Measurements from ENCODE around the gene LAMA5. TPM values are rescaled to one million over a fixed set of nuclear protein-coding genes. Genes with fewer than 3 reads are reported as not detected.

LAMA5 gene
- polyA plus RNA-seq, 2 of the 4 experiments (the other 2 are of a cell fraction): 20.4 to 196 TPM

GRCh38 chr20:62346398-62347150 is 20.5 kb downstream of the LAMA5 start:
- no peak overlapping the region for H3K4me2 ChIP-seq
- H3K9me3 ChIP-seq: peaks cover 23% of the 10 kb centered on the region
- peaks cover 20% of the 10 kb centered on the region for H3K4me1 ChIP-seq
- peak overlapping the region in 1 of 2 experiments; percentile 62; a peak in 3 of 6 replicates for H3K27ac ChIP-seq
- TF ChIP-seq ZSCAN20 (CRISPR knock-in tag; IDR thresholded peaks at IDR 0.05): no peak
- TF ChIP-seq BCL3 (IDR thresholded peaks at IDR 0.05): no peak
- TF ChIP-seq HDAC2 (IDR thresholded peaks at IDR 0.05): no peak
- no peak for TF ChIP-seq E2F6 (IDR thresholded peaks at IDR 0.05; ENCODE audit: borderline replicate concordance, low read depth)
- DNase-seq (ENCODE audit: low read depth in 1 of 2, low spot score in 1 of 2) (no peak), FAIRE-seq (no peak), ATAC-seq (no peak)
- WGBS (ENCODE audit: missing lambda C conversion rate): 95% methylated on average over 31 of the region's 34 CpGs
- ChIA-PET POLR2A (no interaction called here), CTCF (interaction anchor here (0.8 to 2.7 kb wide), 4 partner anchors 18 to 44 kb away, joined by 3 to 9 read pairs (median 3); no protein-coding TSS in a partner anchor)
- no peak overlapping the region; the same call in 2 of the 3 replicates for H3K4me3 ChIP-seq

- Histone ChIP-seq H3K4me1 (peaks cover 12% of the 10 kb centered on the region), H3K4me2 (no peak overlapping the region), H3K9me3 (peaks cover 23% of the 10 kb centered on the region), H3K27ac (peak overlapping the region in 1 of 2 experiments; percentile 62; a peak in 3 of 6 replicates), H3K4me3 (no peak overlapping the region)
- POLR2A ChIA-PET: no interaction called here
- FAIRE-seq (no peak), DNase-seq (ENCODE audit: low read depth in 1 of 2, low spot score in 1 of 2) (no peak), ATAC-seq (no peak)
- CTCF ChIA-PET: interaction anchor here (0.8 to 2.7 kb wide), 4 partner anchors 19 to 44 kb away, joined by 3 to 9 read pairs (median 3); no protein-coding TSS in a partner anchor
- TF ChIP-seq POLR2AphosphoS2 (conservative IDR thresholded peaks at IDR 0.05; ENCODE audit: low read length) (peak; percentile 78; the same call in 1 of the 2 replicates), FOSB (CRISPR knock-in tag; IDR thresholded peaks at IDR 0.05) (no peak)
- WGBS (ENCODE audit: missing lambda C conversion rate): 82% methylated on average over 11 of the region's 25 CpGs
Measured at GRCh38 chr20:62345681-62346370, 21.3 kb downstream of the LAMA5 start.

- no peak overlapping the region for H3K4me3 ChIP-seq
- H3K4me1 ChIP-seq: peaks cover 2% of the 10 kb centered on the region
- CTCF ChIA-PET: interaction anchor here (0.9 to 2.8 kb wide), 4 partner anchors 16 to 40 kb away, joined by 3 to 12 read pairs (median 4); no protein-coding TSS in a partner anchor
- no peak overlapping the region for H3K27ac ChIP-seq
- peaks cover 23% of the 10 kb centered on the region for H3K9me3 ChIP-seq
- no peak for ATAC-seq
- POLR2A ChIA-PET: no interaction called here
- no peak overlapping the region for H3K4me2 ChIP-seq
- WGBS (ENCODE audit: missing lambda C conversion rate): 87% methylated on average over 10 of the region's 10 CpGs
- no peak for DNase-seq (ENCODE audit: low read depth in 1 of 2, low spot score in 1 of 2)
- no peak for TF ChIP-seq FOXS1 (CRISPR knock-in tag; IDR thresholded peaks at IDR 0.05)
- no peak for TF ChIP-seq TFCP2L1 (CRISPR knock-in tag; IDR thresholded peaks at IDR 0.05)
- TF ChIP-seq POLR2AphosphoS2 (conservative IDR thresholded peaks at IDR 0.05; ENCODE audit: low read length): no peak
- TF ChIP-seq RCOR1 (IDR thresholded peaks at IDR 0.05; ENCODE audit: low read depth, low read length): no peak
- no peak for TF ChIP-seq E2F6 (IDR thresholded peaks at IDR 0.05; ENCODE audit: borderline replicate concordance, low read depth)
- no peak for TF ChIP-seq ATOH8 (CRISPR knock-in tag; IDR thresholded peaks at IDR 0.05; ENCODE audit: low read depth)
- no peak for TF ChIP-seq HEYL (CRISPR knock-in tag; IDR thresholded peaks at IDR 0.05)
- TF ChIP-seq RFX5 (IDR thresholded peaks at IDR 0.05): no peak
- no peak for TF ChIP-seq REST (IDR thresholded peaks at IDR 0.05)
- no peak for TF ChIP-seq ESRRA (IDR thresholded peaks at IDR 0.05; ENCODE audit: borderline replicate concordance, low read length)
- no peak for TF ChIP-seq HOXA7 (CRISPR knock-in tag; IDR thresholded peaks at IDR 0.05)
- no peak for TF ChIP-seq MAFK (IDR thresholded peaks at IDR 0.05; ENCODE audit: partially characterized antibody)
- no peak for TF ChIP-seq POLR2A (IDR thresholded peaks at IDR 0.05; ENCODE audit: low read length)
- no peak for TF ChIP-seq FOSL2 (IDR thresholded peaks at IDR 0.05)
- no peak for TF ChIP-seq FOSL2 (CRISPR knock-in tag; IDR thresholded peaks at IDR 0.05)
- TF ChIP-seq CHD2 (IDR thresholded peaks at IDR 0.05; ENCODE audit: low read length, partially characterized antibody): no peak
- TF ChIP-seq HOXB5 (CRISPR knock-in tag; IDR thresholded peaks at IDR 0.05): no peak
- no peak for TF ChIP-seq CBX2 (IDR thresholded peaks at IDR 0.05; ENCODE audit: borderline replicate concordance, low read depth)
- no peak for TF ChIP-seq HOXB13 (CRISPR knock-in tag; IDR thresholded peaks at IDR 0.05; ENCODE audit: low read depth)
- no peak for TF ChIP-seq HDAC2 (IDR thresholded peaks at IDR 0.05)
- no peak for TF ChIP-seq MAX (IDR thresholded peaks at IDR 0.05)
- no peak for FAIRE-seq
Measured at GRCh38 chr20:62344782-62345181, 22.3 kb downstream of the LAMA5 start.

All from A549 (cell line).